ENCODE measurements around the gene ACAT2.
"Not testable (repeated sequence)": the region's sequence is repeated elsewhere in the genome, so short reads cannot be mapped to it uniquely, and the experiment has no call there.

Gene ACAT2

DNA sequence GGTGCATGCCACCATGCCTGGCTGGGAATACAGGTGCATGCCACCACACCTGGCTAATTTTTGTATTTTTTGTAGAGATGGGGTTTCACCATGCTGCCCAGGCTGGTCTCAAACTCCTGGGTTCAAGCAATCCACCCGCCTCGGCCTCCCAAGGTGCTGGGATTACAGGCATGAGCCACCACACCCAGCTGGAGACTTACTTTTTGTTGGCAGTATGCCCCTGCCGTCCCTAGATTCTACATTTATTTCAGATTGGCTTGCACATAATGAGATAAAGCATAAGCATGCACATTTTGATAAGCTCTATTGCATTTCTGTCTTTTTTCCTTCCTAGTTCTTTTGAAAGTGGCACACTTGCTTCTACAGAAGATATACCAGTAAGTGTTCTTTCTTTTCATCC lies 54.9 kb downstream of the ACAT2 start:
- not testable (repeated sequence) for DNase-seq

- DNase-seq = no peak
Observed at GRCh38 chr6:159817951-159818739, 56.3 kb downstream of the ACAT2 start.

DNA sequence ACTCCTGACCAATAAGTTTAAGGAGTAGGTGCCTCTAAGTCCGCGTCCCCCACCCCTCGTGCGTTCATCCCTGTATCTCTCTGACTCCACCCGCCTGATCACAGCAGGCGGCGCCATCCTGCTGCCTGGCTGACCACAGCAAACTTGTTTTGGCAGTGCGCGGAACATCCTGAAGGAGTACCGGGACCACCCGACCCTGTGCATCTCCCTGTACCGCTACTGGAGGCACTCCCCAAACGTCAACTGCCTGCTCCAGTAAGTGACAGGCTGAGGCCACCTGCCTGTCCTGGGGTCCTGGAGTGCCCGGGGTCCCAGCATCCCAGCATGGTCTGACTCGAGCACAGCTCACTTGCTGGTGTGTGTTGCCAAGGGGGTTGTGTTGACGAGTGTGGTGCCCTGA lies 57.3 kb downstream of the ACAT2 start:
- DNase-seq = no peak

DNA sequence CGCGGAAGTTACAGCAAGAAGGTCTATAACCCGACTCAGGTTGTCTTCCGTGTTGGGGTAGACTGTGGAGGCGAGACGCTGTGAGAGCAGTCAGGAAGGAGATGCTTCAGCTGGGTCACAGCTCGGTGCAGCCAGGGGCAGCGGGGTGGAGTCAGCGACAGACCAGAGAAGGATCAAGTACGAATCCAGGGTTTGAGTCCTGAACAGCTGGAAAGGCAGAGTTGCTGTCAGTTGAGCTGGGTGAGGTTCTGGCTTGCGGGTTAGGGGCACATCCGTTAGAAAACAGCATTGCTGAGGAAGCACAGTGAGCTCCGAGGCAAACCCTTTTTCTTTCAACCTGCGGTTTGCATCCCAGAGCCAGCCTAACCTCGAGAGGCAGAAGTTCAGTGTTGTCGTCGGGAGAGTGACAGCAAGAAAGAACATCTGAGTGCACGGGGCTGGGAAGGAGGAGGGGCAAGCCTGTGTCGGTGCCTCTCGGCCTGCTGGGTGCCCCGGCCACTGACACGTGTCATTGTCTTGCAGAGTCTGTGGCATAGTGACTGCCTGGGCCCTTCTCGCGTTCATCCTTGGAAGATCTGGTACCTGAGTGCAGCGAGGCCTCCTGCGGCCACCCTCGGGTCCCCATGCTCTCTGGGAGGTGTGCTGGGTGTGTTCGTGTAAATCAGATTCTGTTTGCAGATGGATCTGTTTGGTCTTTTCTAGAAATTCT lies 58.2 kb downstream of the ACAT2 start:
- DNase-seq = no peak

DNA sequence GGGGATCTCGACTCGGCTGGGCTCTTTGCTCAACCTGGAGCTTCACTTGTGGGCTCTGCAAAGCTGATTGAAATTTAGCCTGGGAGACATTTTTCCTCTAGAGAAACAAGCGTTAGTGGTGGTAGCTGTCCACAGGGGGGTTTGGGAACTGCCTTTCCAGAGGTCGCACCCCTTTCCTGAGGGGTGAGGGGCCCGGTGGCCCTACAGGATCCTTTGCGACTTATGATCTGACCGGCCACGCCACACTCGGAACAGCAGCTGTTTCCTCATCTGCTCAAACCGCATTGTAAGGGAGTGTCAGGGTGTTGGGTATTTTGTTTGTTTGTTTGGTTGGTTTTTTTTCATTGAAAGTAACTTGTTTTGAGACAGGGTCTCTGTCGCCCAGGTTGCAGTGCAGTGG lies 59.3 kb downstream of the ACAT2 start:
- no peak for DNase-seq

DNA sequence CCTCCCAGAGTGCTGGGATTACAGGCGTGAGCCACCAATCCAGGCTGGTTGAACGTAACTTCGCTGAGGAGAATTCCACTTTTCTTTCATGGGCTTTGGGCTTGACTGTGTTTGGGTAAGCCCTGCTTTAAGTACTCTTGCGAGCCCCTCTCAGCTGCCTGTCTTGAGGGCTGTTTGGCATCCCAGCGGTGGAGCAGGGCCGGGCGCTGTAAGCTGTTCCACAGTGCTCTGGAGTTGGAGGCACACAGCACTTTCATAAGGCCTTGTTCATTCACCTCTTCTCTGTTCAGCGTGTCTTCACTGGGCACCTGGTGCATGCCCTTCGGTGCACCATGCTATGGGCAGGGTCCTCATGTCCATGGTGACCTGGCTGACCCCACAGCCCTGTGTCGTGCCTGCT lies 59.9 kb downstream of the ACAT2 start:
- no peak for DNase-seq

GRCh38 chr6:159823953-159824352 lies 62.1 kb downstream of the ACAT2 start:
- no peak for DNase-seq

GRCh38 chr6:159824690-159825089 lies 62.8 kb downstream of the ACAT2 start:
- not testable (repeated sequence) for DNase-seq

- DNase-seq = no peak
Observed at GRCh38 chr6:159826004-159826403, 64.2 kb downstream of the ACAT2 start.

DNA sequence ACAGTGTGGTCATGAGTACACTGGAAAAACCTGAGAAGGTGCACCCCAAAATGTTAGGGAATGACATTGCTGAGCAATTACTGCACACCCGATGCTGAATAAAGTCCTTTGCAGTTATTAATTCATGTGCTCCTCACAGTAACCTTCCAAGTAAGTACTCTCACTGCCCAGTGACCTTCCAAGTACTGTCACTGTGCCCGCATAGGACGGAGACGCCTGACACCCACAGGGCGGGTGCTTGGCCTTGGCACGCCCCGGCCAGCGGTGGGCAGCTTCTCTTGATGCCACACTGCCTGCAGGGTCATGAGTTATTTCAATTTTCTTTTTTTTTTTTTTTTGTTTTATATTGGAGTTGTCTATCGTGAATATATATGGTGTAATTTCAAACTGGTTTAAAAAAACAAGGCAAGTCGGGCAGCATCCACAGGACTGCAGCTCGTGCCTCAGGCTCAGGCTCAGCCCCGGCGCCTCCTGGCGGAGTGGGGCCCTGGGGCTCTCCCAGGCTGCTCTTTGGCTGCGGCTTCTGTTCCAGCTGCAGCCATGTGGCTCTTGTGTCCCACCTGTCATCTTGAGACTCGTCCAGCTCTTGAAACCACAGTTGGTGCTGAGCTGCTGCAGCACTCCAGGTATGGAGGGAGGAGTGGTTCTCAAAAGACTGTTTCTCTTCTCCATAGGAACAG lies 65.3 kb downstream of the ACAT2 start:
- DNase-seq = no peak

GRCh38 chr6:159828074-159828473 lies 66.2 kb downstream of the ACAT2 start:
- DNase-seq = no peak
